ENCODE data around the gene CDK2. TPM values are rescaled to one million over a fixed set of nuclear protein-coding genes. Genes with fewer than 3 reads are reported as not detected.

CDK2 gene
- total RNA-seq, 1 donor from 2014 or later: 26.0 TPM

DNA sequence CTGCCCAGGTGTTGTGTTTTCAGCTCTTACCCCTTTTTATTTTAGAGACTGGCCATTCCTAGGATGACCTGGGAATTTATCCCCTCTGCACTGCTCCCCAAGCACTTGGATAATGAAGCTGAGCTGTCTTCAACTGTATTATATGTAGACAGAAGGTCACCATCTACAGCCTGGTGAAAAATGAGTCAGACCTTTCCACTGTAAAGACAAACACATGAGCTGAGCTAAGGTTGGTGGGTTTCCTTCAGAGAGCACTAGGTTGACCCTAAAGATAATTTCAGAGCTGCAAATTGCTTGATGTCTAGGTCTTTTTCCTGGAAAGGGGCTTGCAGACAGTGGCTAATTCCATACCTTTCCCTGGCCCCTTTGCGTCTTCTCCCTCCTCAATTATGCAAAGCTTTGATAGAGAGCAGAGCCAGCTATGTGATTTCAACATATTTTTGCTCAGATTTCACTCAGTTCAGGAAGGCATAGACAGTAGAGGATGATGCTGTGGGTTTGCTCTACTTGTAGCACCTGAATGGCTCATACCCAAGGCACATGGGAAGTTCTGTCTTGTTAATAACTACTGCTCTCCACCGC is 45.0 kb downstream of the CDK2 start:
- DNase-seq (ENCODE audit: extremely low spot score in 2 of 2): no peak
- intact Hi-C loops (cut with DNase I): no loop called here

DNA sequence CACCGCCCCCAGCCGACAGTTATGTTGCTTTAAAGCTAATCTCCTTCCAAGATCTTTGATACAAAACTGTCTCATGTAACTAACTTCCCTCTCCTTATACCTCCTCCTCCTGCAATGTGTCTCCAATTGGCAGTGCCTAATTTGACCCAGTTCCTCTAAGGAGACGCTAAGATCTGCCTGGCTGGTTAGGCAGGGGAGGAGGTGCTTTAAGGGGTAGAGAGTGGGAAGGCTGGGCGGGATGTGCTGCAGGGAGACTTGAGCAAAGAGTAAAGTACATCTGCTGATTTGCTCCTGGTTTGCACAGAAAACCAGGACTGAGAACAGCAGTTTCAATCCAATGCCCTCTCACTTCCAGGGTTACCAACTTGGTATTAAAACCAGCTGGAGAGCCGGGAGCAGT is 46.9 kb downstream of the CDK2 start:
- intact Hi-C loops (cut with DNase I): no loop called here
- H3K27ac ChIP-seq: no peak overlapping the region
- no peaks in the 10 kb centered on the region for H3K27me3 ChIP-seq

More for the DNA sequence above, 45.0 kb downstream of the CDK2 start:
- no peak for TF ChIP-seq POLR2A (IDR thresholded peaks at IDR 0.05)
- Histone ChIP-seq H3K36me3 (no peaks in the 10 kb centered on the region), H3K27me3 (no peaks in the 10 kb centered on the region), H3K4me3 (no peak overlapping the region), H3K4me1 (peaks cover 15% of the 10 kb centered on the region), H3K27ac (no peak overlapping the region), H3K9me3 (no peaks in the 10 kb centered on the region)

DNA sequence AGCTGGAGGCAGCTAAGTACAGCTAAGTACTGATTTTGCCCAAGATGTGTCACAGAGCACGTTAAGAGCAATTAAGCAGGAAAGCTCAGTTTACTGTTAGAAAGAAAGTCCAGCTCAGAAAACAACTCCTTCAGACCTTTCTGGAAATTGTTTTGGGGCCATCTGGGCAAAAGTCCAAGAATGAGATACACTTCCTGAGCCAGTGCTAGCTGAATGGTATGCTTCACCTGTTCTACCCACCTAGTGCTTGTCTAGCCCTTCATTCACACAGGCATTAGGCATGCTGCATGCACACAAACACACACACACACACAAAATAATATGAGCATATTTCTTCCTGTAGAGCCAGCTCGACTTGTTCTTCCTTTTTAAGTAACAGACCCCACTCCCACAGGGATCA is 47.6 kb downstream of the CDK2 start:
- Histone ChIP-seq H3K36me3 (no peaks in the 10 kb centered on the region), H3K9me3 (no peaks in the 10 kb centered on the region), H3K27me3 (no peaks in the 10 kb centered on the region), H3K27ac (no peak overlapping the region), H3K4me3 (no peak overlapping the region), H3K4me1 (no peaks in the 10 kb centered on the region)
- TF ChIP-seq, protein P1, sequence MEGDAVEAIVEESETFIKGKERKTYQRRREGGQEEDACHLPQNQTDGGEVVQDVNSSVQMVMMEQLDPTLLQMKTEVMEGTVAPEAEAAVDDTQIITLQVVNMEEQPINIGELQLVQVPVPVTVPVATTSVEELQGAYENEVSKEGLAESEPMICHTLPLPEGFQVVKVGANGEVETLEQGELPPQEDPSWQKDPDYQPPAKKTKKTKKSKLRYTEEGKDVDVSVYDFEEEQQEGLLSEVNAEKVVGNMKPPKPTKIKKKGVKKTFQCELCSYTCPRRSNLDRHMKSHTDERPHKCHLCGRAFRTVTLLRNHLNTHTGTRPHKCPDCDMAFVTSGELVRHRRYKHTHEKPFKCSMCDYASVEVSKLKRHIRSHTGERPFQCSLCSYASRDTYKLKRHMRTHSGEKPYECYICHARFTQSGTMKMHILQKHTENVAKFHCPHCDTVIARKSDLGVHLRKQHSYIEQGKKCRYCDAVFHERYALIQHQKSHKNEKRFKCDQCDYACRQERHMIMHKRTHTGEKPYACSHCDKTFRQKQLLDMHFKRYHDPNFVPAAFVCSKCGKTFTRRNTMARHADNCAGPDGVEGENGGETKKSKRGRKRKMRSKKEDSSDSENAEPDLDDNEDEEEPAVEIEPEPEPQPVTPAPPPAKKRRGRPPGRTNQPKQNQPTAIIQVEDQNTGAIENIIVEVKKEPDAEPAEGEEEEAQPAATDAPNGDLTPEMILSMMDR (IDR thresholded peaks at IDR 0.05): no peak
- TF ChIP-seq POLR2AphosphoS5 (IDR thresholded peaks at IDR 0.05; ENCODE audit: insufficient read depth in 1 of 2, low read depth in 1 of 2) (no peak), POLR2A (IDR thresholded peaks at IDR 0.05) (no peak)
- DNase-seq (ENCODE audit: extremely low spot score in 2 of 2): no peak
- intact Hi-C loops (cut with DNase I): no loop called here

More for the DNA sequence above, 46.9 kb downstream of the CDK2 start:
- no peak for DNase-seq (ENCODE audit: extremely low spot score in 2 of 2)
- Histone ChIP-seq H3K36me3 (no peaks in the 10 kb centered on the region), H3K4me3 (no peak overlapping the region), H3K9me3 (no peaks in the 10 kb centered on the region), H3K4me1 (peaks cover 1% of the 10 kb centered on the region)
- TF ChIP-seq, protein P1 (IDR thresholded peaks at IDR 0.05): no peak
- TF ChIP-seq POLR2AphosphoS5 (IDR thresholded peaks at IDR 0.05; ENCODE audit: insufficient read depth in 1 of 2, low read depth in 1 of 2) (no peak), POLR2A (IDR thresholded peaks at IDR 0.05) (no peak)

DNA sequence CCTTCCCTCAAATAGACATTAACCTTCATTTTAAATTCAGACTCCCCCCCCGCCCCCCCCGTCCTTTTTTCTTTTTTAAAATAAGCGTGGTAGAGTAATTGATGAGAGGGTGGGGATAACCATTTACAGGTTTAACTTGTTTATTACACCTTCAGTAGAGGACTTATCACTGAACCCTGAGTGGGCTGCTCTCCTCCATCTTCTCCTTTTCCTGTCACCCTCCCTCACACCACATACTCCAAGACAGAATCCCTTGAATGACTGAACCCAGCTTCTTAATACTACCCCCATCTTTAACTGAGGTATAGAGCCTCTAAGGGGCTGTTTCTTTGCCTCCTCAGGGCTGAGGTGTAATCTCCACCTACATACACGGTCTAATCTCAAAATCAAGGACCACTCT is 50.6 kb downstream of the CDK2 start:
- H3K27me3 ChIP-seq: no peaks in the 10 kb centered on the region
- H3K4me3 ChIP-seq: no peak overlapping the region
- no peak for DNase-seq (ENCODE audit: extremely low spot score in 2 of 2)
- peaks cover 24% of the 10 kb centered on the region for H3K4me1 ChIP-seq
- H3K36me3 ChIP-seq: no peaks in the 10 kb centered on the region
- no peak overlapping the region for H3K27ac ChIP-seq
- intact Hi-C loops (cut with DNase I): no loop called here
- no peaks in the 10 kb centered on the region for H3K9me3 ChIP-seq
- TF ChIP-seq, protein P1 (IDR thresholded peaks at IDR 0.05): no peak
- TF ChIP-seq POLR2AphosphoS5 (IDR thresholded peaks at IDR 0.05; ENCODE audit: insufficient read depth in 1 of 2, low read depth in 1 of 2): no peak
- no peak for TF ChIP-seq POLR2A (IDR thresholded peaks at IDR 0.05)

DNA sequence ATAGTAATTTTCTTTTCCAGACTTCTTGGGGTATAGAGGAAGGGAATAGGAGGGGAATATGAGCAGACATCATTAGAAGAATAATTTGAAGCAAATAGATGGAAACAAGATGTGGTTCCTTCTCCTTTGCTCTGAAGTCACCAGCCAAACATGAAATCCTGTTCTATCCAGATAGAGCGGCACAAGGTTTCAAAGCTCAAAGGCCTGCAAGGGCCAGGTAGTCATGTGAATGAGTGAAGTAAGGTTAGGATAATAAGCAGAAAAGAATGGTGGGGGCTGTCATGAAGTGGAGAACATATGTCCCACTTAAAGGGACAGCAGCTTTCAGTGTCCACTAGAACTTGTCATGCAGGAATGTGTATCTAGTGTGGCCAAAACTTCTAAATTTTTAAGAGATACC is 51.7 kb downstream of the CDK2 start:
- intact Hi-C loops (cut with DNase I): no loop called here
- Histone ChIP-seq H3K4me1 (peaks cover 26% of the 10 kb centered on the region), H3K36me3 (no peaks in the 10 kb centered on the region), H3K9me3 (no peaks in the 10 kb centered on the region), H3K27ac (no peak overlapping the region), H3K4me3 (no peak overlapping the region), H3K27me3 (no peaks in the 10 kb centered on the region)
- DNase-seq (ENCODE audit: extremely low spot score in 2 of 2): no peak
- TF ChIP-seq, protein P1 (IDR thresholded peaks at IDR 0.05): no peak
- TF ChIP-seq POLR2AphosphoS5 (IDR thresholded peaks at IDR 0.05; ENCODE audit: insufficient read depth in 1 of 2, low read depth in 1 of 2): no peak
- TF ChIP-seq POLR2A (IDR thresholded peaks at IDR 0.05): no peak
